SK-N-SH (cell line): ENCODE data around the gene MYO1D. TPM values are rescaled to one million over a fixed set of nuclear protein-coding genes. Genes with fewer than 3 reads are reported as not detected.

Experiments
- polyA plus RNA-seq, 3 experiments: library from polyadenylated mRNA; depleted of rRNA; stranded (reverse); fragments of >200 nt; gene quantifications; 2 replicates each; pipeline ENCODE4 v1.2.3, GENCODE V29; 2012
- small RNA-seq, 7 experiments: library from RNA; depleted of rRNA; stranded (forward); fragments of <200 nt; gene quantifications; one replicate each; pipeline ENCODE3, GENCODE V24; 2012

Gene MYO1D
- polyA plus RNA-seq, 1 of the 3 experiments (the other 2 are of a cell fraction): 20.4 TPM

Small RNA genes lying within 50 kb of the gene (small RNA-seq; reads per million reads assigned to genes)
- 0 reads per million in 7 experiments for gene RF00019

Other genes with a start within 250 kb of the MYO1D start
- gene TMEM98, start 51.0 kb upstream of the MYO1D start, polyA plus RNA-seq (2012; rRNA removed): 167 and 196 TPM in 2 replicates
- gene SPACA3, start 114.7 kb upstream of the MYO1D start, polyA plus RNA-seq (2012; rRNA removed): not detected in 2 replicates